ENCODE data around the gene EFNA4. TPM values are rescaled to one million over a fixed set of nuclear protein-coding genes. Genes with fewer than 3 reads are reported as not detected.
A peak's percentile ranks its signal among the peaks of the same experiment; 100 is the strongest.

EFNA4 gene
- total and polyA plus RNA-seq, 9 of the 15 experiments (the other 6 are each of a cell fraction or from before 2014, with no cell fraction given), result 0.68 to 7.4 (median 6.1) TPM

DNA sequence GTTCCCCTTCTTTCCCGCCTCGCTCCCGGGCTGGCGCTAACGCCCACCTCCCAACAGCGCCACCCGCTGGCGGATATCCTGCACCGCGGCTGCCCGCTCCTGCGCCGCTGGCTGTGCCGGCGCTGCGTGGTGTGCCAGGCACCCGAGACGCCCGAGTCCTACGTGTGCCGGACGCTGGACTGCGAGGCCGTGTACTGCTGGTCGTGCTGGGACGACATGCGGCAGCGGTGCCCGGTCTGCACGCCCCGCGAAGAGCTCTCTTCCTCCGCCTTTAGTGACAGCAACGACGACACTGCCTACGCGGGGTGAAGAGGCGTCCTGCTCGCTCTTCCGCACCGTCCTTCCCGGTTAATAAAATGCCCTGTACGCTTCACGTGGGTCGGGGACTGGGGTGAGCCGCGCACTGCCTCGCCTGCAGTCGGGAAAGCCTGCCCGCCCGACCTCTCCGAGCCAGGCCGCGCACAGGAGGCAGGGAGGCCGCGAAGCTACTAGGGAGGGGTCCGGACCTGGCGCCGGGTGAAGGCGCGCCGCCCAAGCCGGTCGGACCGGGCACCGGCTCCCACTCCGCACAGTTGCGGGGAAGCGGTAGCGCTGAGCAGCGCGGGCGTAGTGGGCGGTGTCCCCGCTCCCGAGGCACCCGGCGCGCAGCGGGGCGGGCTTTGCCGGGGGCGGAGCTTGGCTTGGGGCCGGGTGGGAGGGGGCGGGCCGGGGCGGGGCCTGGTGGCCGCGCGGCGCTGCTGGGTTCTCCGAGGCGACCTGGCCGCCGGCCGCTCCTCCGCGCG is 12.8 kb upstream of the EFNA4 start, which contains the start of gene ADAM15 (continued):
- TF ChIP-seq, protein P1, sequence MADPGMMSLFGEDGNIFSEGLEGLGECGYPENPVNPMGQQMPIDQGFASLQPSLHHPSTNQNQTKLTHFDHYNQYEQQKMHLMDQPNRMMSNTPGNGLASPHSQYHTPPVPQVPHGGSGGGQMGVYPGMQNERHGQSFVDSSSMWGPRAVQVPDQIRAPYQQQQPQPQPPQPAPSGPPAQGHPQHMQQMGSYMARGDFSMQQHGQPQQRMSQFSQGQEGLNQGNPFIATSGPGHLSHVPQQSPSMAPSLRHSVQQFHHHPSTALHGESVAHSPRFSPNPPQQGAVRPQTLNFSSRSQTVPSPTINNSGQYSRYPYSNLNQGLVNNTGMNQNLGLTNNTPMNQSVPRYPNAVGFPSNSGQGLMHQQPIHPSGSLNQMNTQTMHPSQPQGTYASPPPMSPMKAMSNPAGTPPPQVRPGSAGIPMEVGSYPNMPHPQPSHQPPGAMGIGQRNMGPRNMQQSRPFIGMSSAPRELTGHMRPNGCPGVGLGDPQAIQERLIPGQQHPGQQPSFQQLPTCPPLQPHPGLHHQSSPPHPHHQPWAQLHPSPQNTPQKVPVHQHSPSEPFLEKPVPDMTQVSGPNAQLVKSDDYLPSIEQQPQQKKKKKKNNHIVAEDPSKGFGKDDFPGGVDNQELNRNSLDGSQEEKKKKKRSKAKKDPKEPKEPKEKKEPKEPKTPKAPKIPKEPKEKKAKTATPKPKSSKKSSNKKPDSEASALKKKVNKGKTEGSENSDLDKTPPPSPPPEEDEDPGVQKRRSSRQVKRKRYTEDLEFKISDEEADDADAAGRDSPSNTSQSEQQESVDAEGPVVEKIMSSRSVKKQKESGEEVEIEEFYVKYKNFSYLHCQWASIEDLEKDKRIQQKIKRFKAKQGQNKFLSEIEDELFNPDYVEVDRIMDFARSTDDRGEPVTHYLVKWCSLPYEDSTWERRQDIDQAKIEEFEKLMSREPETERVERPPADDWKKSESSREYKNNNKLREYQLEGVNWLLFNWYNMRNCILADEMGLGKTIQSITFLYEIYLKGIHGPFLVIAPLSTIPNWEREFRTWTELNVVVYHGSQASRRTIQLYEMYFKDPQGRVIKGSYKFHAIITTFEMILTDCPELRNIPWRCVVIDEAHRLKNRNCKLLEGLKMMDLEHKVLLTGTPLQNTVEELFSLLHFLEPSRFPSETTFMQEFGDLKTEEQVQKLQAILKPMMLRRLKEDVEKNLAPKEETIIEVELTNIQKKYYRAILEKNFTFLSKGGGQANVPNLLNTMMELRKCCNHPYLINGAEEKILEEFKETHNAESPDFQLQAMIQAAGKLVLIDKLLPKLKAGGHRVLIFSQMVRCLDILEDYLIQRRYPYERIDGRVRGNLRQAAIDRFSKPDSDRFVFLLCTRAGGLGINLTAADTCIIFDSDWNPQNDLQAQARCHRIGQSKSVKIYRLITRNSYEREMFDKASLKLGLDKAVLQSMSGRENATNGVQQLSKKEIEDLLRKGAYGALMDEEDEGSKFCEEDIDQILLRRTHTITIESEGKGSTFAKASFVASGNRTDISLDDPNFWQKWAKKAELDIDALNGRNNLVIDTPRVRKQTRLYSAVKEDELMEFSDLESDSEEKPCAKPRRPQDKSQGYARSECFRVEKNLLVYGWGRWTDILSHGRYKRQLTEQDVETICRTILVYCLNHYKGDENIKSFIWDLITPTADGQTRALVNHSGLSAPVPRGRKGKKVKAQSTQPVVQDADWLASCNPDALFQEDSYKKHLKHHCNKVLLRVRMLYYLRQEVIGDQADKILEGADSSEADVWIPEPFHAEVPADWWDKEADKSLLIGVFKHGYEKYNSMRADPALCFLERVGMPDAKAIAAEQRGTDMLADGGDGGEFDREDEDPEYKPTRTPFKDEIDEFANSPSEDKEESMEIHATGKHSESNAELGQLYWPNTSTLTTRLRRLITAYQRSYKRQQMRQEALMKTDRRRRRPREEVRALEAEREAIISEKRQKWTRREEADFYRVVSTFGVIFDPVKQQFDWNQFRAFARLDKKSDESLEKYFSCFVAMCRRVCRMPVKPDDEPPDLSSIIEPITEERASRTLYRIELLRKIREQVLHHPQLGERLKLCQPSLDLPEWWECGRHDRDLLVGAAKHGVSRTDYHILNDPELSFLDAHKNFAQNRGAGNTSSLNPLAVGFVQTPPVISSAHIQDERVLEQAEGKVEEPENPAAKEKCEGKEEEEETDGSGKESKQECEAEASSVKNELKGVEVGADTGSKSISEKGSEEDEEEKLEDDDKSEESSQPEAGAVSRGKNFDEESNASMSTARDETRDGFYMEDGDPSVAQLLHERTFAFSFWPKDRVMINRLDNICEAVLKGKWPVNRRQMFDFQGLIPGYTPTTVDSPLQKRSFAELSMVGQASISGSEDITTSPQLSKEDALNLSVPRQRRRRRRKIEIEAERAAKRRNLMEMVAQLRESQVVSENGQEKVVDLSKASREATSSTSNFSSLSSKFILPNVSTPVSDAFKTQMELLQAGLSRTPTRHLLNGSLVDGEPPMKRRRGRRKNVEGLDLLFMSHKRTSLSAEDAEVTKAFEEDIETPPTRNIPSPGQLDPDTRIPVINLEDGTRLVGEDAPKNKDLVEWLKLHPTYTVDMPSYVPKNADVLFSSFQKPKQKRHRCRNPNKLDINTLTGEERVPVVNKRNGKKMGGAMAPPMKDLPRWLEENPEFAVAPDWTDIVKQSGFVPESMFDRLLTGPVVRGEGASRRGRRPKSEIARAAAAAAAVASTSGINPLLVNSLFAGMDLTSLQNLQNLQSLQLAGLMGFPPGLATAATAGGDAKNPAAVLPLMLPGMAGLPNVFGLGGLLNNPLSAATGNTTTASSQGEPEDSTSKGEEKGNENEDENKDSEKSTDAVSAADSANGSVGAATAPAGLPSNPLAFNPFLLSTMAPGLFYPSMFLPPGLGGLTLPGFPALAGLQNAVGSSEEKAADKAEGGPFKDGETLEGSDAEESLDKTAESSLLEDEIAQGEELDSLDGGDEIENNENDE (IDR thresholded peaks at IDR 0.05; ENCODE audit: low read depth, low read length), result no peak
- TF ChIP-seq PTBP1 (IDR thresholded peaks at IDR 0.05; ENCODE audit: low read depth, low read length), result no peak
- no peak for TF ChIP-seq SREBF2 (CRISPR knock-in tag; IDR thresholded peaks at IDR 0.05)
- peak; percentile 75; the same call in 1 of the 2 replicates for TF ChIP-seq E2F1 (CRISPR knock-in tag; IDR thresholded peaks at IDR 0.05)
- TF ChIP-seq, protein P2, sequence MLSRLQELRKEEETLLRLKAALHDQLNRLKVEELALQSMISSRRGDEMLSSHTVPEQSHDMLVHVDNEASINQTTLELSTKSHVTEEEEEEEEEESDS (CRISPR knock-in tag; IDR thresholded peaks at IDR 0.05), result no peak
- TF ChIP-seq PHF20 (IDR thresholded peaks at IDR 0.05; ENCODE audit: partially characterized antibody), result peak; percentile 56
- peak in 2 of 3 experiments; percentile 36 to 42 for TF ChIP-seq YY1 (IDR thresholded peaks at IDR 0.05; ENCODE audit: borderline replicate concordance in 1 of 3, control insufficient read depth in 1 of 3, extremely low read depth in 1 of 3, insufficient read depth in 3 of 3, insufficient read length in 1 of 3, insufficient replicate concordance in 2 of 3, low read depth in 1 of 3, low read length in 2 of 3)
- TF ChIP-seq ZNF589 (CRISPR knock-in tag; IDR thresholded peaks at IDR 0.05; ENCODE audit: low read depth), result peak; percentile 66; the same call in 1 of the 2 replicates
- no peak for TF ChIP-seq ZNF507 (tag; conservative IDR thresholded peaks at IDR 0.05)
- no peak; the same call in 1 of the 2 replicates for TF ChIP-seq ZBTB9 (CRISPR knock-in tag; IDR thresholded peaks at IDR 0.05)
- TF ChIP-seq CEBPG (CRISPR knock-in tag; IDR thresholded peaks at IDR 0.05), result no peak
- TF ChIP-seq CEBPG (tag; conservative IDR thresholded peaks at IDR 0.05 in 1 of 2, IDR thresholded peaks at IDR 0.05 in 1 of 2), result no peak

Data from K562 (cell line).